ENCODE measurements around the gene NFATC4. TPM values are rescaled to one million over a fixed set of nuclear protein-coding genes. Genes with fewer than 3 reads are reported as not detected.

The NFATC4 gene
- total and polyA plus RNA-seq, 10 of the 15 experiments (the other 5 are each of a cell fraction or from before 2014, with no cell fraction given) = 0.97 to 14.3 (median 4.9) TPM

GRCh38 chr14:24339284-24340151 is 28.5 kb upstream of the NFATC4 start, which contains the start of gene RIPK3 (continued):
- peak; percentile 29; the same call in 1 of the 2 replicates for TF ChIP-seq ZNF687 (IDR thresholded peaks at IDR 0.05)
- 0 out of 2 replicates have a peak, but pooled peaks have one; percentile 20 for TF ChIP-seq GATAD2B (conservative IDR thresholded peaks at IDR 0.05; ENCODE audit: low read depth)
- 0 out of 2 replicates have a peak, but pooled peaks have one; percentile 25 for TF ChIP-seq LARP7 (IDR thresholded peaks at IDR 0.05)
- TF ChIP-seq RELA (IDR thresholded peaks at IDR 0.05; ENCODE audit: borderline replicate concordance, partially characterized antibody) = no peak
- TF ChIP-seq NR2F1 (conservative IDR thresholded peaks at IDR 0.05) = peak; percentile 92
- TF ChIP-seq, protein P1, sequence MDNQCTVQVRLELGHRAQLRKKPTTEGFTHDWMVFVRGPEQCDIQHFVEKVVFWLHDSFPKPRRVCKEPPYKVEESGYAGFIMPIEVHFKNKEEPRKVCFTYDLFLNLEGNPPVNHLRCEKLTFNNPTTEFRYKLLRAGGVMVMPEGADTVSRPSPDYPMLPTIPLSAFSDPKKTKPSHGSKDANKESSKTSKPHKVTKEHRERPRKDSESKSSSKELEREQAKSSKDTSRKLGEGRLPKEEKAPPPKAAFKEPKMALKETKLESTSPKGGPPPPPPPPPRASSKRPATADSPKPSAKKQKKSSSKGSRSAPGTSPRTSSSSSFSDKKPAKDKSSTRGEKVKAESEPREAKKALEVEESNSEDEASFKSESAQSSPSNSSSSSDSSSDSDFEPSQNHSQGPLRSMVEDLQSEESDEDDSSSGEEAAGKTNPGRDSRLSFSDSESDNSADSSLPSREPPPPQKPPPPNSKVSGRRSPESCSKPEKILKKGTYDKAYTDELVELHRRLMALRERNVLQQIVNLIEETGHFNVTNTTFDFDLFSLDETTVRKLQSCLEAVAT (IDR thresholded peaks at IDR 0.05) = peak; percentile 79; the same call in 1 of the 2 replicates
